22Rv1 (cell line): ENCODE results near the gene TWIST2.

Experiments used
- H3K27ac ChIP-seq: fragments of 450-650 bp; 2 replicates; pipeline ENCODE4 v1.5.1; 2017
- CTCF ChIP-seq: fragments of 450-650 bp; IDR thresholded peaks from 2 replicates; pipeline ENCODE4 v1.5.1; 2017; ENCODE audit warnings: mild to moderate bottlenecking
- ZFX ChIP-seq: fragments of 450-650 bp; IDR thresholded peaks from 2 replicates; pipeline ENCODE4 v1.6.1; 2017; ENCODE audit warnings: antibody characterized with exemption, borderline replicate concordance

Gene TWIST2

GRCh38 chr2:238940806-238941205, 92.9 kb downstream of the TWIST2 start:
- TF ChIP-seq ZFX = no peak
- no peak for TF ChIP-seq CTCF
- no peak overlapping the region for H3K27ac ChIP-seq

GRCh38 chr2:238941262-238941792, 93.4 kb downstream of the TWIST2 start:
- no peak overlapping the region for H3K27ac ChIP-seq
- TF ChIP-seq CTCF = no peak
- TF ChIP-seq ZFX = no peak

- no peak overlapping the region for H3K27ac ChIP-seq
These were observed 94.3 kb downstream of the TWIST2 start for GRCh38 chr2:238942080-238942725.

GRCh38 chr2:238942726-238943300, 94.9 kb downstream of the TWIST2 start:
- H3K27ac ChIP-seq = no peak overlapping the region

More at GRCh38 chr2:238942080-238942725, 94.3 kb downstream of the TWIST2 start:
- TF ChIP-seq CTCF (no peak), ZFX (no peak)

GRCh38 chr2:238943338-238944067, 95.6 kb downstream of the TWIST2 start:
- no peak for TF ChIP-seq ZFX

More at GRCh38 chr2:238942726-238943300, 94.9 kb downstream of the TWIST2 start:
- no peak for TF ChIP-seq CTCF
- no peak for TF ChIP-seq ZFX

GRCh38 chr2:238945433-238946150, 97.7 kb downstream of the TWIST2 start:
- TF ChIP-seq CTCF (peak; percentile 52), ZFX (no peak)
- H3K27ac ChIP-seq = no peak overlapping the region

More at GRCh38 chr2:238943338-238944067, 95.6 kb downstream of the TWIST2 start:
- no peak overlapping the region for H3K27ac ChIP-seq
